HL-60/S4 treated with phorbol 12-myristate 13-acetate at 8.2 ng/mL for 4 days and 3 days (cell line): ENCODE results near the gene FKBP6.
"Not testable (repeated sequence)": the region's sequence is repeated elsewhere in the genome, so short reads cannot be mapped to it uniquely, and the experiment has no call there.

Experiments used
- in situ Hi-C: fragments of 300-500 bp; cut with MboI; formaldehyde crosslinking; loops from 2 replicates; pipeline ENCODE4 v1.15.0; 2022; ENCODE audit warnings: low sequenced_read_pairs

Gene FKBP6

GRCh38 chr7:73354196-73354595 is 26.2 kb downstream of the FKBP6 start:
- in situ Hi-C loops: no loop called here

- in situ Hi-C loops: no loop called here
Observed at GRCh38 chr7:73354821-73355220, 26.9 kb downstream of the FKBP6 start.

DNA sequence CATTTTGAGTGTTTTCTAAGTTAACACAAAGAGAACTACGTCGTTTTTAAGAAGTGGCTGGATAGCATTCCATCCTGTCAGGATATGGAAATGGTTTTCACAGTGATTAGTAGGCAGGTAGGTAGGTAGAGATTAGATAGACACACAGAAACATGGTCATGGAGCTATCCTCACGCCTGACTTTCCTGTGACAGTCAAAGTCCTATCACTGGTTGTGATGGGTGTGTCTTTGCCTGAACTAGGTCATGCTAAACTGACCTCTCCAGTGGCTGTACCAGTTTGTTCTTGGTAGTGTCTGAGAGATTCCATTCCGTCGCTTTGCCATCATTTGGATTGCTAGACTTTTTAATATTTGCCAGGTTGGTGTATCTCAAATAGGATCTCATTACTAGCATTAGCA is 28.2 kb downstream of the FKBP6 start:
- in situ Hi-C loops: no loop called here

GRCh38 chr7:73358590-73359275 is 30.8 kb downstream of the FKBP6 start:
- in situ Hi-C loops: no loop called here

- in situ Hi-C loops: no loop called here
Observed at GRCh38 chr7:73359306-73359705, 31.3 kb downstream of the FKBP6 start.

GRCh38 chr7:73359746-73360375 is 31.9 kb downstream of the FKBP6 start:
- in situ Hi-C loops: no loop called here

- in situ Hi-C loops: not testable (repeated sequence)
Observed at GRCh38 chr7:73360590-73360989, 32.6 kb downstream of the FKBP6 start.

DNA sequence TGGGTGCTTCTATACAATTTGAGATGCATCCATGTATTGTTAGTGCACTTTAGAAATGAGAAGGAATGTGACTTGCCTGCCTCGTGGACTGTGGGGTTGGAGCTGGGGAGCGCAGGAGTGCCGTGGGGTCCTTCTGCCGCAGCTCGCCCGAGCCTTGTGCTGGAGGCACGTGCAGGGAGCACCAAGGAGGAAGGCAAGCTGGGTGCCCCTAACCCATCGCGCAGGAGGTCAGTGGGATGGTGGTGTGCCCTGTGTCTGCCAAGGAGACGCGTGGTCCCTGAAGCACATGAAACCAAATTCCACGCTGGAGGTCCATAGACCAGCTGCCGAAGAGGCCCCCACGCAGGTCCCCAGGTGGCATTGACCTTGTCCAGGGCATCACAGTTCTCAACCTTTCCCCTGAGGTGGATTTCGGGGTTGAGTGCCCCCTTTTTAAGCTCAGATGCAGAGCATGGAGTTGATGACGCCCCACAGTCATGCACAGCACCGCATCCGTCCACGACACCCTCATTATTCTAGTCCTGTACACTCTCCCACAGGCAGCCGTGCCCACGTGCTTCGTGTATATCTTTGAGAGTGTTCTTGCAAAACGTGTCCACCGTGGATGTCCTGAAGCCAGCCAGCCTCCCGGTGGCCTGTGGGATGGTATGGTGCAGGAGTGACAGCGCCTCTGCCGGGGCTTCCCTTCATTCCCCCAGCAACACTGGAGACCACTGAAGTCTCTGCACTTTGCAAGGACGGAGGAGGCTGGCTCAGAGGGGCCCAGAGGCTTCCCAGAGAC is 35.5 kb downstream of the FKBP6 start:
- in situ Hi-C loops: no loop called here

- in situ Hi-C loops: no loop called here
Observed at GRCh38 chr7:73364006-73364728, 36.2 kb downstream of the FKBP6 start.

GRCh38 chr7:73366127-73366526 is 38.2 kb downstream of the FKBP6 start:
- in situ Hi-C loops: no loop called here

- in situ Hi-C loops: no loop called here
Observed at GRCh38 chr7:73366990-73367389, 39.0 kb downstream of the FKBP6 start.

DNA sequence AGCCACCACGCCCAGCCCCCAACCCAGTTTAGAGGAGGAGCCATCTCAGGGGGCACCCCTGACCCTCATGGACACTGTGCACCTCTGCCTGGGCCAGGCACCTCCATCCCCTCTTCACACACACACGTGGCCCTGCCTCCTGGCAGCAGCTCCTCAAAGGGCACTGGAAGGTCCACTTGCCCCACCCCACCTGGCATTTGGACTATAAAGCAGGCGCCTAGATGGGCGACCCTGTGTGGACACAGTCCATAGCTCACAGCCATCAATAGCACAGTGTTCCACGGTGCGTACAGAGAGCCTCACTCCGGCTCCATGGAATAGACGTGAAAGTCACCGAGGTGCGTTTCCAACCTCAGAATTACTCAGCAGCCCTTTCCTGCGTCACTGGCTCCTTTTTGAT is 41.0 kb downstream of the FKBP6 start:
- in situ Hi-C loops: no loop called here

GRCh38 chr7:73369622-73370021 is 41.7 kb downstream of the FKBP6 start:
- in situ Hi-C loops: no loop called here

- in situ Hi-C loops: no loop called here
Observed at GRCh38 chr7:73373741-73374140, 45.8 kb downstream of the FKBP6 start.

DNA sequence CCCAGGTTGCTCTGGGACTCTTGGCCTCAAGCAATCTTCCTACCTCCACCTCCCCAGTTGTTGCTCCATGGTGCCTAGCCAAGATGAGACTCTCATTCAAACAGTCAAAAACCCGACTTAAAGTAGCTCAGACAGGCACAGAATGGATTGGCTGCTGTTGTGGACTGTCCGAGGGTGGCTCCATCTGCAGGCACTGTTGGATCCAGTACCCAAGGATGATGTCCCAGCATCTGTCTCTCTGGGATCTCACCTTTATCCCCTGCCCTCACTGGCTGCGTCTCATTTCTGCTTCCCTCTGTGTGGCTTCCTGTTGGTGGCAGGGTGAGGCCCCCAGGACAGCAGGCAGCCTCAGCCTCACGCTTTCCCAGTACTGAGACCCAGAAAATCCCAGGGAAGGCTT is 48.3 kb downstream of the FKBP6 start:
- in situ Hi-C loops: loop anchor here (25.0 kb wide), 1 partner anchor 111 kb away; no protein-coding TSS in a partner anchor

DNA sequence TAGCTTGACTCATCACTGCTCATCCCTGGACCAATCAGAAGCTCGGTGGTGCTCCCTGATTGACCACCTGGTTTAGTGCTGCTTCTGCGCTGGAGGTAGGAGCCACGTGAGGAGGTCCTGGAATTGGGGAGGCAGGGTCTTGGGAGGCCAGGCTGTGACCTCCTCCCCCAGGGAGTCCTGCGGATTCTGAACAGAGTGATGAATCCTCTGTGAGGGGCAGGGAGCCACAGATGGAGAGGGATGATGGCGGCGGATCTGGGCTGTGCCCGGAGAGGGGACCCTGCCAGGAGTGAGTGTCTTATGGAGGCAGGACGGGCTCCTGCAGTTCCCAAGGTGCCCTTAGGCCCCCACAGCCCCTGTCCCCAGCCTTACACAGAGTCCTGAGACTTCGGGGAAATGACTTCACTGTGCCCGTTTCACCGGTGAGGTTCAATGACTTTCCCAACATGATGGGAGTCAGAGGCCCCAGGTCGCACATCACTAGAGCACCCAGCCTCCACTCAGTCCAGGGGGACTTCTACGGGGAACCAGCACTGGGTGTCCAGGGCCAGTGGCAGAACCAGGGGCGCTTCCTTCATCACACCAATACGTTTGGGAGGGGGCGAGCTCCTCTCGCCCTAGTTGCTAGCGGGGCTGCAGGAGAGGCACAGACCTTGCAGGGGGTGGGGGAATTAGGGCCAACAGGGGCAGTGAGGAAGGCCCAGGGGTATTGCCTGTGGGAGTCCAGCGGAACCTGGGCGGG is 48.9 kb downstream of the FKBP6 start:
- in situ Hi-C loops: loop anchor here (25.0 kb wide), 1 partner anchor 110 kb away; no protein-coding TSS in a partner anchor

DNA sequence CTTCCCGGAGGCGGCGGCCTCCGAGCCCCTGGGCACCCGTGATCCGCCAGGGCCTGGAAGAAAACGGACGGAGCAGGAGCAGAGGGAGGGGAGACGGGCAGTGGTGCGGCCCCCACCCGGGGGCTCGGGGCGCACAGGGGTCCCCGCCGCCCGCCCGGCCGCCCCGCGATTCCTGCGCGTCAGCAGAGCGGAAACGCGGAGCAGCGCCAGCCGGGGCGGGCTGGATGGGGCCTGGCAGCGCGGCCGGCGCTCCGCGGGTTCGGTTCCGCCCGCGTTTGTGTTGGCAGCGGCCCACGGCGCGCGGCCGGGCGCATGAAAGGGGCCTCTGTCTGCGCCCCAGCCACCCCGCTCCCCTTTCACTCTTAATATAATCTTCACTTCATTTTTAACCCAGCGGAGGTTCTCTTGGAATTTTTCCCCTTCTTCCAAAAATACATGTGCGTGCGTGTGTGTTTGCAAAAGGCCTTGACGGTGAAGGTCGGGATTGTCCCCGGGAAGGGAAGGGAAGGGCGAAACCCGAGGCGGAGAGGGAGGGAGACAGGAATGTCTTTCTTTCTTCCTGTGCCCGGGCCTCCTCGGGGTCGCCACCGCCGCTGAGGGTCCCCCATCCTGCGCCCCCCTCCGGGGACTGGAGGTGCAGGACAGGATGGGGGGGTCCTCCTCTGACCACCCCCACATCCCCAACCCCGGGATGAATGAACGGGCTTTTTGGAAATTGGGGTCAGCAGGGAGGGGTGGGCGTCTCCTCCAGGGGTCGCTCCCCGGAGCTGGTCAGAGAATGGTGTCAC is 49.6 kb downstream of the FKBP6 start:
- in situ Hi-C loops: loop anchor here (25.0 kb wide), 1 partner anchor 110 kb away; no protein-coding TSS in a partner anchor

- in situ Hi-C loops: loop anchor here (25.0 kb wide), 1 partner anchor 104 kb away; no protein-coding TSS in a partner anchor
Observed at GRCh38 chr7:73382934-73383503, 55.1 kb downstream of the FKBP6 start.

DNA sequence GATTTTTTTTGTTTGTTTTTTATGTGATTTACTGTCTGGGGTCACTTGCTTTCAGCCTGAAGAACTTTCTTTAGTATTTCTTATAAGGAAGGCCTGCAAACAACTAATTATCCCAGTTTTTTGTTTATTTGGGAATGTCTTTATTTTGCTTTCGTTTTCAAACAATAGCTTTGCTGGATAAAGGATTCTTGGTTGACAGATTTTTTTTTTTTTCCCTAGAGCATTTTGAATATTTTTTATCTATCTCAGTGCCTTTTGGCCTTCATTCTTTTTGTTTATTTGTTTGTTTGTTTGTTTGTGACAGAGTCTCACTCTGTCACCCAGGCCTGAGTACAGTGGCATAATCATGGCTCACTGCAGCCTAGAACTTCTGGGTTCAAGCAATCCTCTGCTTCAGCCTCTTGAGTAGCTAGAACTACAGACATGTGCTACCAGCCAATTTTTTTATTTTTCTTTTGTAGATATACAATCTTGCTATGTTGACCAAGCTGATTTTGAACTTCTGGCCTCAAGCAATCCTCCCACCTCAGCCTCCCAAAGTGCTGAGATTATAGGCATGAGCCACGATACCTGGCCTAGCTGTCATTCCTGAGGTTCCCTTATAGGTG is 59.4 kb downstream of the FKBP6 start:
- in situ Hi-C loops: loop anchor here (25.0 kb wide), 1 partner anchor 100 kb away; no protein-coding TSS in a partner anchor
